A549 (cell line): ENCODE data around the gene NPAT.

Experiments used
- BCL3 ChIP-seq: fragments of >200 bp; sonication (Bioruptor Twin); formaldehyde crosslinking; IDR thresholded peaks from 3 replicates; pipeline ENCODE4 v1.6.1; 2016
- CTCF ChIP-seq: fragments of >200 bp; sonication (Bioruptor Twin); formaldehyde crosslinking; IDR thresholded peaks from 3 replicates; pipeline ENCODE4 v1.5.1; 2016
- EHMT2 ChIP-seq: fragments of 200-600 bp; sonication (generic); IDR thresholded peaks from 2 replicates; pipeline ENCODE4 v1.6.1; 2016; ENCODE audit warnings: antibody characterized with exemption, low read depth, mild to moderate bottlenecking, moderate library complexity
- EP300 ChIP-seq, 2 experiments: fragments of >200 bp; sonication (Bioruptor Twin); formaldehyde crosslinking; IDR thresholded peaks; 2 replicates in 1 of 2; 3 replicates in 1 of 2; pipeline ENCODE4 v1.6.1; 2016 to 2017
- JUN ChIP-seq, 2 experiments: fragments of >200 bp; sonication (Bioruptor Twin); formaldehyde crosslinking; IDR thresholded peaks; 2 replicates in 1 of 2; 3 replicates in 1 of 2; pipeline ENCODE4 v1.6.1; 2016 to 2017
- POLR2AphosphoS2 ChIP-seq: conservative IDR thresholded peaks from 2 replicates; pipeline ENCODE4 v1.6.1; 2012; ENCODE audit warnings: low read length, improper control_type of control experiment, inconsistent platforms
- RCOR1 ChIP-seq: fragments of 150-350 bp; IDR thresholded peaks from 2 replicates; pipeline ENCODE4 v1.6.1; 2014; ENCODE audit warnings: antibody characterized with exemption, low read length, low read depth
- TF ChIP-seq, protein P1 (sequence below): IDR thresholded peaks from 2 replicates; pipeline ENCODE4 v1.6.1; 2012

DNA sequence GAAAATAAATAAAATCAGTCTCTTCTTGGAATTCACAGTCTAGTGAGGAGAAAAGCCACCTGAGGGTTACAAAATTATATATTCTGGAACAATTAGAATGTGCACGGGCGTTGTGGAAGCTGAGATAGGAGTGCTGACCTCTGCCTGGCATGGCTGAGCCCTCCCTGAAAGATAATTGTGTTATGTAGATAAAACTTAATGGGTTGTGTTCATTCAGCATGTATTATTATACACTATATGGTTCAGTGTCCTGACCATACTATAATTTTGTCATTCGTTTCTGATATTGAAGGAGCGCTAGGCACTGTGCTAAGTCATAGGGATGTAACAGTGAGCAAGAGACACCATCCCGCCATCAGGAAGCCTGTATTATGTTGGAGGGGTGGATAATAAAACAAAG lies 97.3 kb downstream of the NPAT start:
- TF ChIP-seq, protein P1, sequence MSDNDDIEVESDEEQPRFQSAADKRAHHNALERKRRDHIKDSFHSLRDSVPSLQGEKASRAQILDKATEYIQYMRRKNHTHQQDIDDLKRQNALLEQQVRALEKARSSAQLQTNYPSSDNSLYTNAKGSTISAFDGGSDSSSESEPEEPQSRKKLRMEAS: no peak
- TF ChIP-seq POLR2AphosphoS2: no peak
- TF ChIP-seq EHMT2: no peak
- no peak for TF ChIP-seq CTCF
- TF ChIP-seq EP300 (IDR thresholded peaks at IDR 0.05): no peak
- TF ChIP-seq BCL3: no peak
- TF ChIP-seq RCOR1: no peak
- TF ChIP-seq JUN (IDR thresholded peaks at IDR 0.05): no peak
